GM11168 (cell line): ENCODE results near the gene FRMD3.

Source experiments
- in situ Hi-C: fragments of 300-500 bp; cut with MboI; formaldehyde crosslinking; loops from one replicate; pipeline ENCODE4 v1.12.0; 2022; ENCODE audit warnings: low sequenced_read_pairs; ENCODE audit not compliant: unreplicated experiment

The FRMD3 gene

DNA sequence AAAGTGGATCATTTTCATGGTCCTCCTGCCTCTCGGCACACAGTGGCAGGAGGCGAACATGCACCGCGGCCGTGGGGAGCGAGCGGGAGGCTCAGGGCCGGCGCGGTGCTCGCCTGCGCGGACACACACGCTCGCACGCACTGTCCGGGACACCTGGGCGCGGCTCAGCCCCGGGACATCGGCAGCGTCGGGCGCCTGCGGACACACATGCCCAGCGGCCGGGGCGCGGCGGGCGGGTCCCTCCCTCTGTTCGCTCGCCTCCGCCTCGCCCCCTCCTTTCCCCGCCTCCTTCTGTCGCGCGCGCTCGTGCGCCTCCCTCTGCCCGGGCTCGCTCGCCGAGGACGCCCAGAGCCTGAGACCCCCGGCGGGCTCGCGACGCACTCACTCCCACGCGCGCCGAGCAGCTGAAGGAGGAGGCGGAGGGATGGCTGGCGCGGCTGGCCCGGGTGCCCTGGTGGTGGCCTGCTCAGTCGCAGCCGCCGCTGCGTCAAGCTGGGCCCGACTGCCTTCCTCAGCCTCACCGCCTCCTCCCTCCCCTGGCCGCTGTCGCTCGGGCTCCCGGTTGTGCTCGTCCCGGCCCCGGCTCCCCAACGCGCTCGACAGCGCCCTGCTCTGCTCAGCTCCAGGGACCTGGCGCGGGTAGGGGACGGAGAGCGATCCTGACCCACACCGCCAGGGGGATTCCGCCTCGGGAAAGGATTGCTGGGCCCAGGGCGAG, at the start of gene FRMD3:
FRMD3 (minus strand) TSS at position 230 of the 718 bp plus-strand sequence; CDS start at position 60, 170 bp downstream.
- in situ Hi-C loops: loop anchor here (10.0 kb wide), 1 partner anchor 194 kb away; no protein-coding TSS in a partner anchor

- in situ Hi-C loops: no loop called here
Observed at GRCh38 chr9:83584995-83585394, 46.8 kb upstream of the FRMD3 start.

GRCh38 chr9:83583151-83584014, 45.2 kb upstream of the FRMD3 start:
- in situ Hi-C loops: no loop called here

DNA sequence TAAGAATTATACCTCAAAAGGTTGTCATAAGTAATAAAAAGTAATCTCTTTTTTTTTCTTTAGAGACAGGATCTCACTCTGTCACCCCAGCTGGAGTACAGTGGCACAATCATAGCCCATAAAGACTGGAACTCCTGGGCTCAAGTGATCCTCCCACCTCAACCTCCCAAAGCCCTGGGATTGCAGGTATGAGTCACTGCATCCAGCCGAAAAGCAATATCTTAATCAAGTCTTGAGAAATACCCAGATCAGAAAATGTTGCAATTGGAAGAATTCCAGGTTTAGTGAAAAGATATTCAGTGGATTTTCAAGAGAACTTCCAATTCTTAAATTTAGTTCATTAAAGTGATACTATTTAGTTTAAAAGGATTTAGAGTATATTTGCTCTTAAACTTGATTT, 43.8 kb upstream of the FRMD3 start:
- in situ Hi-C loops: no loop called here

- in situ Hi-C loops: no loop called here
Observed at GRCh38 chr9:83574482-83574881, 36.3 kb upstream of the FRMD3 start.

- in situ Hi-C loops: no loop called here
Observed at GRCh38 chr9:83572524-83572923, 34.3 kb upstream of the FRMD3 start.

DNA sequence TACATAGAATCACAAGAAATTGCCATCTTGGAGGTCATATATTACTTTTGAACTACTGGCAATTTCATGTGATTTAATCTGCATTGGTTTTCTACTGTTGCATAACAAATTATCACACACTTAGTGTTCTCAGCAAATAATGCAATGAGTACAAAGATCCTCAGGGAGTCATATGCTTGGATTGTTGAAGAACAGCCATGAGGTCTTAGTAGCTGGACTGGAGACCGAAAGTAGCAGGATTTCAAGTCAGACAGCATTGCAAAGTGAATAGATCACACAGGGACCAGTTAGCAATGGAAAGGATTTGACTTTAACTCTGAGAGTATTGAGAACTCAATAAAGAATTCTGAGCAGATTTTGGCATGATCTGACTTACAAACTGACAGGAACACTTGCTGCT, 32.2 kb upstream of the FRMD3 start:
- in situ Hi-C loops: no loop called here

- in situ Hi-C loops: no loop called here
Observed at GRCh38 chr9:83569326-83569725, 31.1 kb upstream of the FRMD3 start.

DNA sequence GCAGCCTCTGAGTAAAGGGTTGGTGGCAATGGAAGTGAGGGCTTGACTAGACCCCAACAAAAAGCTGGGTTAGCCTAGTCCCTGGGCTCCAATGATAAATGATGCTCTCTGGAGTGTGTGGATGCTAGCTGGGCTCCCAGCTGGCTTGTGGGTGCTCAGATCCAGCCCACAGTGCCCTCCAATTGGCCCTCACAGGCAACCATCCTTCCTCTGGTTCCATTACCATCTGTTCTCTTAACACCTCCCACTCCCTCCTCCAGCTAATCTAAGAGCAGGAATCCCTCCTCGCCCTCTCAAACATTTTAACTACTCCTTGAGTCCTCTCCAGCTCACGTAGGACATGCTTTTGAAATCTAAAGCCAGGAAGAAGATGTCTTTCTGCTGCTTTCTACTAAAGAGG, 25.2 kb upstream of the FRMD3 start:
- in situ Hi-C loops: no loop called here

GRCh38 chr9:83560169-83560826, 22.1 kb upstream of the FRMD3 start:
- in situ Hi-C loops: no loop called here

- in situ Hi-C loops: no loop called here
Observed at GRCh38 chr9:83557771-83558170, 19.6 kb upstream of the FRMD3 start.

GRCh38 chr9:83557317-83557716, 19.1 kb upstream of the FRMD3 start:
- in situ Hi-C loops: no loop called here

DNA sequence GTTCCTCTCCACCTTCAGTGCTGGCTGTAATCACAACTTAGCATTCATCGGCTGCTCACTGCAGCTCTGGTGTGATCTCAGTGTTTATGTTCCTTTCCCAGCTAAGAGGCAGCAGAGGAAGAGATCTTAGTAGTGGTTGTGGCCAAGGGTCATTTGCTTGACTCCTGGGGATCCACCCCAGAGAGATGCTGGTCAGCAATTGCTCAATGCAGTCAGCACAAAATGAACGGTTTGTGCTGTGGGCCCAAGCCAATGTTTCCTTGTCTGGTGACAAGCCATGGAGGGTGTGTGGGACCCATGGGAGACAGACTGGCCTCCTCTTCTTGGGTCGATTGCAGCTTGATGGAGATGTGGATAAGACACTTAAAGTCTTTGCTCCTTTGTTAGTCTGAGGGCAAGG, 16.1 kb upstream of the FRMD3 start:
- in situ Hi-C loops: no loop called here

DNA sequence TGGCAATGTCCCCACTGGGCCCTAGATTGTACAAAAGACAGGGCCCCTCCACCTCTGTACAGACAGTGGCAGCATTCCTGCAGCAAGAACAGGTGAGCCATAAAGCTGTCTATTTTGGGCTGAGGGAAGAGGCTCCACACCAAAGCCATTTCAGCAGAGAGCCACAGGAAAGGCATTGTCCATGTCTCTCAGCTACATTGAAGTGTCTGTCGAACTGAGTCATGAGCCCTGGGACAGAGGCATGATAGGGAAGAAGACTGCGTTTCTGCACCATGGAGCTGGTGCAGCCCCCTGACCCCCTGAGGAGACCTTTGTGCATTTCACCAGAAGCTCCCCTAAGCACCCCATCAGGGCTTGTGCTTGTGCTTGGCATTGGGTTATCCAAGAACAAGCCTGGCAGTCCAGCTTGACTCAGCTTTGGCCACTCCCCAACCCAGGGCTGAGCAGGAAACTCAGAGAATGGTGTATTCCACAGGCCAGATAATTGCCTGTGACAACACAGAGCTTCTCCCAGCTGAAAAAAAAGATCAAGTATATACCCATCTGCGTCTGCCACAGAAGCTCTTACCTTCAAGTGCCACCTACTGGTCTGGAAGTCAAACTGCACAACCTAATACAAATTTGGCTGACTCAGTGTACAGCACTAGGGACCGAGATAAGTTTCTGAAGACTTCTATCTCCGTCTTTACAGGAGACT, 5.9 kb upstream of the FRMD3 start:
- in situ Hi-C loops: no loop called here

DNA sequence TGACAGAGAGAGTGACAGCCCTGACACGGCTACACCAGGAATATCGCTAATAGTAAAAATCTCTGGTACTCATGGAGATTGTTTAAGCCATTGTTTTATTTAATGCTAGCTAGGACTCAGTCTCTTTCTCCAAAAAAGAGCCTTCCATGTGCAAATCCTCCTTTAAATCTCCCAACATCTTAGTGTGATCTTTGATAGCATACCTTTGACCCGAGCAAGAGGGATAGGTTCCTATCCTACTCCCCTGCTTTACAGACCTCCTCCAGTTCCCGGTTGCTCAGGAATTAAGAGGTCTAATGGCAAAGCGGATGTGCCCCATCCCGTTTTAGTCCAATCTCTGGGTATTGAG, 663 bp upstream of the FRMD3 start:
- in situ Hi-C loops: loop anchor here (10.0 kb wide), 1 partner anchor 194 kb away; no protein-coding TSS in a partner anchor

DNA sequence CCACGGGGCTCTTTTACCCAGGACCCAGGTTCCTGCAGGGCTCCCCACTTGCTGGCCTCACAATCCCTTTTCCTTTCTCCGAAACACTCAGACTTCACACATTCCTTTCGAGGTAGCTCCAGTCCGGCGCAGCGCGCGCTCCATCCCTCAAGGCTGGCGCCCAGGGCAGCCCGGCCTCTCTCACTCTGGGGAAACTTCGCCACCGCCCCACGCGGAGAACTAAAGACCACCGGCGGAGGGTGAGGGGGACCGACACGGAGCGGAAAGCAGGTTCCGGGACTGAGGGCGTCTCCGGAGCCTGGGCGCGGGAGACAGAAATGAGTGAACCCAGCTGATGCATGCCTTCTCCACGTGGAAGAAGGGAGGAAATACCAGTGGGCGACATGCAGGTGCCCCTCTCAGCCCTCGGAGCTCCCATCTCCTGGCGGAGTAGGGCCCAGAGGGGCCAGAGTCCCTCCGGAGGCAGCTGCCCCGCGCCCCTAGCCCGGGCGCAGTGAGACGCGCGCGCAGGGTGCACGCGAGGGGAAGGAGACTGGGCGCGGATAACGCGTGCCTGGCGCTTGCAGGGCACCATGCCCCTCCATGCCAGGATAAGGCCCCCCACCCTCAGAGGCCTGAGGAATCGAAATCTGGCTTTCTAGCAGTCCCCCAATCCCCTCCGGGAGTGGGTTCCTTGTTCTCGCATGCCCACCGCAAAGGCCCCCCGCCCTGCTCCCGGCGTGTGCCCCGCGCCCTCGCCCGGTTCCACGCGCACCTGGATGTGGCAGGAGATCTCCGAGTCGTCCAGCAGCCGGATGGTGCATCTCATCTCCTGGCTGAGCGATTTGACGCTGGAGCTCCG, 650 bp downstream of the FRMD3 start:
- in situ Hi-C loops: loop anchor here (10.0 kb wide), 1 partner anchor 193 kb away; no protein-coding TSS in a partner anchor

- in situ Hi-C loops: loop anchor here (10.0 kb wide), 1 partner anchor 192 kb away; no protein-coding TSS in a partner anchor
Observed at GRCh38 chr9:83536332-83536731, 1.9 kb downstream of the FRMD3 start.

- in situ Hi-C loops: loop anchor here (10.0 kb wide), 1 partner anchor 191 kb away; no protein-coding TSS in a partner anchor
Observed at GRCh38 chr9:83535736-83536135, 2.5 kb downstream of the FRMD3 start.

GRCh38 chr9:83533296-83533695, 4.9 kb downstream of the FRMD3 start:
- in situ Hi-C loops: loop anchor here (10.0 kb wide), 1 partner anchor 188 kb away; no protein-coding TSS in a partner anchor
